Endodermal cell (in vitro differentiated cells): ENCODE results near the gene CNTLN. TPM values are rescaled to one million over a fixed set of nuclear protein-coding genes. Genes with fewer than 3 reads are reported as not detected.

ENCODE experiments used
- DNase-seq: peaks from one replicate; pipeline ENCODE4 v3.0.0-alpha.2; 2017
- H3K27ac ChIP-seq: 2 replicates; pipeline ENCODE4 v1.5.1; 2013; ENCODE audit warnings: mild to moderate bottlenecking, low read depth, low read length, moderate library complexity
- H3K27me3 ChIP-seq: 2 replicates; pipeline ENCODE4 v1.6.1; 2013; ENCODE audit warnings: mild to moderate bottlenecking, low read length, moderate library complexity; ENCODE audit not compliant: insufficient read depth, control insufficient read depth, poor library complexity, severe bottlenecking
- H3K36me3 ChIP-seq: 2 replicates; pipeline ENCODE4 v1.7.0; 2013; ENCODE audit warnings: mild to moderate bottlenecking, low read length, moderate library complexity; ENCODE audit not compliant: control insufficient read depth, insufficient read depth
- H3K4me1 ChIP-seq: one replicate; pipeline ENCODE4 v1.7.0; 2013; ENCODE audit warnings: low read length; ENCODE audit not compliant: control insufficient read depth, insufficient read depth
- H3K4me3 ChIP-seq: 2 replicates; pipeline ENCODE4 v1.5.1; 2013; ENCODE audit warnings: mild to moderate bottlenecking, low read length, moderate library complexity
- H3K9ac ChIP-seq: 2 replicates; pipeline ENCODE4 v1.6.1; 2013; ENCODE audit warnings: mild to moderate bottlenecking, low read length, moderate library complexity; ENCODE audit not compliant: poor library complexity, severe bottlenecking; ENCODE audit errors: extremely low read depth
- H3K9me3 ChIP-seq: 2 replicates; pipeline ENCODE4 v1.6.1; 2013; ENCODE audit warnings: mild to moderate bottlenecking, low read length, moderate library complexity; ENCODE audit not compliant: control insufficient read depth
- H3K27ac Mint-ChIP-seq: 2 replicates; pipeline ENCODE4 v1.8.0; 2020; ENCODE audit warnings: mixed read lengths
- H3K27me3 Mint-ChIP-seq: 2 replicates; pipeline ENCODE4 v1.8.0; 2021; ENCODE audit warnings: mild to moderate bottlenecking, mixed read lengths; ENCODE audit not compliant: insufficient read depth
- H3K36me3 Mint-ChIP-seq: 2 replicates; pipeline ENCODE4 v1.8.0; 2020; ENCODE audit warnings: low read depth, mixed read lengths
- H3K4me1 Mint-ChIP-seq: 2 replicates; pipeline ENCODE4 v1.8.0; 2020; ENCODE audit warnings: mixed read lengths
- H3K4me3 Mint-ChIP-seq: 2 replicates; pipeline ENCODE4 v1.8.0; 2020; ENCODE audit warnings: mild to moderate bottlenecking, moderate library complexity, mixed read lengths
- H3K9me3 Mint-ChIP-seq: 2 replicates; pipeline ENCODE4 v1.8.0; 2020; ENCODE audit warnings: mild to moderate bottlenecking, mixed read lengths
- CTCF ChIP-seq: fragments of 200-600 bp; sonication (generic); conservative IDR thresholded peaks from 2 replicates; pipeline ENCODE4 v1.5.0; 2021; ENCODE audit warnings: antibody characterized with exemption, mild to moderate bottlenecking
- WGBS, 2 experiments: methylation state at CpG; one replicate each; pipeline versions ENCODE4 v1.1.5 to v1.1.7; 2013; ENCODE audit warnings: missing lambda C conversion rate in 2 of 2, mixed read lengths in 1 of 2; ENCODE audit not compliant: insufficient coverage in 1 of 2, insufficient read length in 1 of 2; 5-methylcytosine and 5-hydroxymethylcytosine counted together
- total RNA-seq, 2 donors: library from RNA; stranded (reverse); fragmentation: NEBNext Ultra II Directional in 1 of 2; extraction: Animal tissue kit (Norgen Biotek cat#: 25700) in 1 of 2; gene quantifications; 2 replicates in 1 of 2; 3 replicates in 1 of 2; pipeline ENCODE4 v1.2.1, GENCODE V29; 2021

Gene CNTLN
- total RNA-seq, 2 donors from 2014 or later: 12.4 to 13.7 TPM

GRCh38 chr9:17481565-17481964, 346.7 kb downstream of the CNTLN start:
- no peaks in the 10 kb centered on the region for H3K27me3 Mint-ChIP-seq
- H3K9me3 Mint-ChIP-seq: no peaks in the 10 kb centered on the region
- Histone ChIP-seq H3K9ac (no peak overlapping the region), H3K4me1 (peaks cover 3% of the 10 kb centered on the region), H3K36me3 (no peaks in the 10 kb centered on the region), H3K27me3 (no peaks in the 10 kb centered on the region), H3K27ac (no peak overlapping the region), H3K4me3 (no peak overlapping the region), H3K9me3 (no peaks in the 10 kb centered on the region)
- no peaks in the 10 kb centered on the region for H3K36me3 Mint-ChIP-seq
- H3K4me1 Mint-ChIP-seq: peaks cover 3% of the 10 kb centered on the region
- DNase-seq: peak; percentile 47
- TF ChIP-seq CTCF: no peak
- no peak overlapping the region for H3K4me3 Mint-ChIP-seq
- no peak overlapping the region for H3K27ac Mint-ChIP-seq

- Mint-ChIP-seq H3K9me3 (no peaks in the 10 kb centered on the region), H3K27ac (no peak overlapping the region), H3K4me1 (peaks cover 3% of the 10 kb centered on the region), H3K36me3 (no peaks in the 10 kb centered on the region), H3K4me3 (no peak overlapping the region), H3K27me3 (no peaks in the 10 kb centered on the region)
- WGBS, 2 experiments: 100% methylated on average over 2 of the region's 3 CpGs; no CpG with 5 or more reads in 1 of the 2 experiments
- no peak for TF ChIP-seq CTCF
- no peak overlapping the region for H3K4me3 ChIP-seq
- no peaks in the 10 kb centered on the region for H3K4me1 ChIP-seq
- no peaks in the 10 kb centered on the region for H3K9me3 ChIP-seq
- H3K27ac ChIP-seq: no peak overlapping the region
- no peaks in the 10 kb centered on the region for H3K27me3 ChIP-seq
- H3K36me3 ChIP-seq: no peaks in the 10 kb centered on the region
- H3K9ac ChIP-seq: no peak overlapping the region
- no peak for DNase-seq
Observed at GRCh38 chr9:17484906-17485305, 350.1 kb downstream of the CNTLN start.

- Histone ChIP-seq H3K36me3 (no peaks in the 10 kb centered on the region), H3K27me3 (no peaks in the 10 kb centered on the region), H3K9ac (no peak overlapping the region), H3K4me1 (no peaks in the 10 kb centered on the region), H3K9me3 (no peaks in the 10 kb centered on the region), H3K27ac (no peak overlapping the region), H3K4me3 (no peak overlapping the region)
- no peak for DNase-seq
- Mint-ChIP-seq H3K4me3 (no peak overlapping the region), H3K4me1 (peaks cover 7% of the 10 kb centered on the region), H3K36me3 (no peaks in the 10 kb centered on the region), H3K27ac (no peak overlapping the region), H3K9me3 (no peaks in the 10 kb centered on the region), H3K27me3 (no peaks in the 10 kb centered on the region)
- TF ChIP-seq CTCF: no peak
- WGBS, 2 experiments: 92 to 100% methylated on average over 1 of the region's 1 CpG
Observed at GRCh38 chr9:17486396-17486795, 351.6 kb downstream of the CNTLN start.
